ENCODE measurements around the gene USP4.
"Not testable (repeated sequence)": the region's sequence is repeated elsewhere in the genome, so short reads cannot be mapped to it uniquely, and the experiment has no call there.

Gene USP4

GRCh38 chr3:49333916-49334633, 5.8 kb downstream of the USP4 start:
- Histone ChIP-seq H3K27ac (no peak overlapping the region), H3K79me2 (ENCODE audit: insufficient read depth, low read depth) (peaks cover 18% of the 10 kb centered on the region; the same call in 1 of the 2 replicates), H3K4me2 (no peak overlapping the region), H3K9ac (no peak overlapping the region), H3K4me1 (ENCODE audit: low read depth, poor library complexity, severe bottlenecking) (peaks cover 7% of the 10 kb centered on the region), H3K36me3 (ENCODE audit: insufficient read depth) (no peaks in the 10 kb centered on the region), H3K27me3 (ENCODE audit: insufficient read depth, low read depth) (no peaks in the 10 kb centered on the region), H4K20me1 (ENCODE audit: insufficient read depth) (no peaks in the 10 kb centered on the region), H3K4me3 (IDR thresholded peaks at IDR 0.05; ENCODE audit: insufficient read depth, low read depth, low read length) (no peak overlapping the region), H2AFZ (ENCODE audit: low read depth) (no peak overlapping the region)
- TF ChIP-seq CTCF (conservative IDR thresholded peaks at IDR 0.05; ENCODE audit: low read depth, low read length): no peak

GRCh38 chr3:49333091-49333490, 6.8 kb downstream of the USP4 start:
- Histone ChIP-seq H4K20me1 (ENCODE audit: insufficient read depth) (no peaks in the 10 kb centered on the region), H3K79me2 (ENCODE audit: insufficient read depth, low read depth) (peaks cover 10% of the 10 kb centered on the region; the same call in 1 of the 2 replicates), H3K4me2 (no peak overlapping the region), H3K27ac (no peak overlapping the region), H3K4me3 (IDR thresholded peaks at IDR 0.05; ENCODE audit: insufficient read depth, low read depth, low read length) (no peak overlapping the region), H3K4me1 (ENCODE audit: low read depth, poor library complexity, severe bottlenecking) (peaks cover 7% of the 10 kb centered on the region), H3K36me3 (ENCODE audit: insufficient read depth) (no peaks in the 10 kb centered on the region), H3K27me3 (ENCODE audit: insufficient read depth, low read depth) (no peaks in the 10 kb centered on the region), H2AFZ (ENCODE audit: low read depth) (no peak overlapping the region), H3K9ac (no peak overlapping the region)
- TF ChIP-seq CTCF (conservative IDR thresholded peaks at IDR 0.05; ENCODE audit: low read depth, low read length): no peak

GRCh38 chr3:49329186-49329585, 10.7 kb downstream of the USP4 start:
- H3K27ac ChIP-seq: no peak overlapping the region
- H4K20me1 ChIP-seq (ENCODE audit: insufficient read depth): no peaks in the 10 kb centered on the region
- TF ChIP-seq CTCF (conservative IDR thresholded peaks at IDR 0.05; ENCODE audit: low read depth, low read length): no peak

GRCh38 chr3:49328350-49328749, 11.5 kb downstream of the USP4 start:
- H3K4me1 ChIP-seq (ENCODE audit: low read depth, poor library complexity, severe bottlenecking); H3K4me3 ChIP-seq (IDR thresholded peaks at IDR 0.05; ENCODE audit: insufficient read depth, low read depth, low read length); H2AFZ ChIP-seq (ENCODE audit: low read depth); H3K4me2 ChIP-seq; H3K27ac ChIP-seq; H3K36me3 ChIP-seq (ENCODE audit: insufficient read depth); H4K20me1 ChIP-seq (ENCODE audit: insufficient read depth); H3K27me3 ChIP-seq (ENCODE audit: insufficient read depth, low read depth); H3K79me2 ChIP-seq (ENCODE audit: insufficient read depth, low read depth); H3K9ac ChIP-seq: not testable (repeated sequence)

More at GRCh38 chr3:49329186-49329585, 10.7 kb downstream of the USP4 start:
- Histone ChIP-seq H3K27me3 (ENCODE audit: insufficient read depth, low read depth) (no peaks in the 10 kb centered on the region), H2AFZ (ENCODE audit: low read depth) (no peak overlapping the region), H3K36me3 (ENCODE audit: insufficient read depth) (no peaks in the 10 kb centered on the region), H3K4me1 (ENCODE audit: low read depth, poor library complexity, severe bottlenecking) (peaks cover 7% of the 10 kb centered on the region), H3K9ac (no peak overlapping the region), H3K4me2 (no peak overlapping the region), H3K79me2 (ENCODE audit: insufficient read depth, low read depth) (no peaks in the 10 kb centered on the region), H3K4me3 (IDR thresholded peaks at IDR 0.05; ENCODE audit: insufficient read depth, low read depth, low read length) (no peak overlapping the region)

- no peak overlapping the region for H3K4me2 ChIP-seq
- H3K79me2 ChIP-seq (ENCODE audit: insufficient read depth, low read depth): no peaks in the 10 kb centered on the region
- H3K4me3 ChIP-seq (IDR thresholded peaks at IDR 0.05; ENCODE audit: insufficient read depth, low read depth, low read length): no peak overlapping the region
- TF ChIP-seq CTCF (conservative IDR thresholded peaks at IDR 0.05; ENCODE audit: low read depth, low read length): no peak
- no peaks in the 10 kb centered on the region for H3K36me3 ChIP-seq (ENCODE audit: insufficient read depth)
- no peaks in the 10 kb centered on the region for H4K20me1 ChIP-seq (ENCODE audit: insufficient read depth)
- H3K27me3 ChIP-seq (ENCODE audit: insufficient read depth, low read depth): no peaks in the 10 kb centered on the region
- no peak overlapping the region for H3K9ac ChIP-seq
- H3K27ac ChIP-seq: no peak overlapping the region
- no peaks in the 10 kb centered on the region for H3K4me1 ChIP-seq (ENCODE audit: low read depth, poor library complexity, severe bottlenecking)
- H2AFZ ChIP-seq (ENCODE audit: low read depth): no peak overlapping the region
Observed at GRCh38 chr3:49327485-49327884, 12.4 kb downstream of the USP4 start.

Data from KMS-11 (cell line).